Neuronal stem cell (in vitro differentiated cells): ENCODE results near the gene KRTAP25-1.

ENCODE experiments used
- DNase-seq: peaks from one replicate; pipeline ENCODE4 v3.0.0-alpha.2; 2013; ENCODE audit warnings: low spot score
- H2AFZ ChIP-seq: one replicate; pipeline ENCODE4 v1.6.1; 2013; ENCODE audit warnings: mild to moderate bottlenecking, low read length, inconsistent platforms
- H2AK5ac ChIP-seq: 2 replicates; pipeline ENCODE4 v1.6.1; 2013; ENCODE audit warnings: low read depth, mild to moderate bottlenecking, inconsistent platforms, low read length, moderate library complexity, mixed read lengths
- H2BK120ac ChIP-seq: 2 replicates; pipeline ENCODE4 v1.6.1; 2013; ENCODE audit warnings: low read depth, mild to moderate bottlenecking, inconsistent platforms, low read length, moderate library complexity, mixed read lengths
- H2BK12ac ChIP-seq: one replicate; pipeline ENCODE4 v1.6.1; 2013; ENCODE audit warnings: low read length, inconsistent platforms
- H2BK15ac ChIP-seq: 2 replicates; pipeline ENCODE4 v1.6.1; 2013; ENCODE audit warnings: mild to moderate bottlenecking, low read length, inconsistent platforms, mixed read lengths
- H2BK5ac ChIP-seq: one replicate; pipeline ENCODE4 v1.6.1; 2013; ENCODE audit warnings: inconsistent platforms, mild to moderate bottlenecking, low read length, moderate library complexity
- H3K14ac ChIP-seq: one replicate; pipeline ENCODE4 v1.6.1; 2013; ENCODE audit warnings: low read length, inconsistent platforms
- H3K18ac ChIP-seq: 2 replicates; pipeline ENCODE4 v1.6.1; 2013; ENCODE audit warnings: low read length, inconsistent platforms
- H3K23ac ChIP-seq: 2 replicates; pipeline ENCODE4 v1.6.1; 2013; ENCODE audit warnings: low read depth, mild to moderate bottlenecking, mixed read lengths, low read length, inconsistent platforms; ENCODE audit not compliant: poor library complexity
- H3K27ac ChIP-seq: replicated peaks from 3 replicates; pipeline ENCODE4 v1.5.1; 2013; ENCODE audit warnings: low read length, inconsistent platforms
- H3K27me3 ChIP-seq, 3 experiments: 2 replicates each; pipeline ENCODE4 v1.6.1; 2013; ENCODE audit warnings: low read length in 3 of 3, mild to moderate bottlenecking in 2 of 3, inconsistent platforms in 1 of 3, low read depth in 1 of 3, mixed read lengths in 1 of 3, moderate library complexity in 1 of 3; ENCODE audit not compliant: control insufficient read depth in 3 of 3, insufficient read depth in 3 of 3
- H3K36me3 ChIP-seq, 2 donors: replicated peaks in 1 of 2; 2 replicates each; pipeline ENCODE4 v1.6.1; 2013; ENCODE audit warnings: low read length in 2 of 2; ENCODE audit not compliant: control insufficient read depth in 2 of 2, insufficient read depth in 2 of 2
- H3K4ac ChIP-seq: 2 replicates; pipeline ENCODE4 v1.6.1; 2013; ENCODE audit warnings: inconsistent platforms, mild to moderate bottlenecking, low read length, moderate library complexity
- H3K4me1 ChIP-seq, 2 donors: 1 replicate in 1 of 2; 2 replicates in 1 of 2; pipeline ENCODE4 v1.6.1; 2013; ENCODE audit warnings: low read length in 2 of 2, low read depth in 1 of 2; ENCODE audit not compliant: control insufficient read depth in 2 of 2, insufficient read depth in 1 of 2
- H3K4me2 ChIP-seq: one replicate; pipeline ENCODE4 v1.6.1; 2013; ENCODE audit warnings: mild to moderate bottlenecking, low read length, inconsistent platforms; ENCODE audit not compliant: insufficient read depth, poor library complexity, severe bottlenecking
- H3K4me3 ChIP-seq, 2 donors: 2 replicates each; pipeline ENCODE4 v1.5.1; 2013; ENCODE audit warnings: low read length in 2 of 2, mild to moderate bottlenecking in 2 of 2, inconsistent platforms in 1 of 2, moderate library complexity in 1 of 2
- H3K79me1 ChIP-seq: one replicate; pipeline ENCODE4 v1.6.1; 2013; ENCODE audit warnings: low read depth, mild to moderate bottlenecking, inconsistent platforms, low read length, moderate library complexity
- H3K9ac ChIP-seq: one replicate; pipeline ENCODE4 v1.6.1; 2013; ENCODE audit warnings: mild to moderate bottlenecking, low read depth, low read length, inconsistent platforms; ENCODE audit not compliant: poor library complexity
- H3K9me3 ChIP-seq, 2 donors: replicated peaks in 1 of 2; 2 replicates each; pipeline versions ENCODE3 to v1.6.1; 2013; ENCODE audit warnings: low read length in 2 of 2, mild to moderate bottlenecking in 2 of 2, inconsistent platforms in 1 of 2, low read depth in 1 of 2, mixed read lengths in 1 of 2, moderate library complexity in 1 of 2; ENCODE audit not compliant: control insufficient read depth in 2 of 2, insufficient read depth in 1 of 2
- H4K8ac ChIP-seq: one replicate; pipeline ENCODE4 v1.6.1; 2013; ENCODE audit warnings: low read depth, mild to moderate bottlenecking, inconsistent platforms, low read length, moderate library complexity
- H4K91ac ChIP-seq: one replicate; pipeline ENCODE4 v1.6.1; 2013; ENCODE audit warnings: low read length, low read depth, mild to moderate bottlenecking, inconsistent platforms; ENCODE audit not compliant: poor library complexity
- WGBS, 2 donors: extraction: QIAGEN DNeasy Blood & Tissue Kit; methylation state at CpG; one replicate each; pipeline ENCODE4 v1.1.7; 2013; ENCODE audit warnings: missing lambda C conversion rate in 2 of 2, mixed read lengths in 1 of 2; ENCODE audit not compliant: insufficient read length in 2 of 2, insufficient replicate concordance in 1 of 2; ENCODE audit errors: extremely low coverage in 2 of 2; 5-methylcytosine and 5-hydroxymethylcytosine counted together

Gene KRTAP25-1

DNA sequence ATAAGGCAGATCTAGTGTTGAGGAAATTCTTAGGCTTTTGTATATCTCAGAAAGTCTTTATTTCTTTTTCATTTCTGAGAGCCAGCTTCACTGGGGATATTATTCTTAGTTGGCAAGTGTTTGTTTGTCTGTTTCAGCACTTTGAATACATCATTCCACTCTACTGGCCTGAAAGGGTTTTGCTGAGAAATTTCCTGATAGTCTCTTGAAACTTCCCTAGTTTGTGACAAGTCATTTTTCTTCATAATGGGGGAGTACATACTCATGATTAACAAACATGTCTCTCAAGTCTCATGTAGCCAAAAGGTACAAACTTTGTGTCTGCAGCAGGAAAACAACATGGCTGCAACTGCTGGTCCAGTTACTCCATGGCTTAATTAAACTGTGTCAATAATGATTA, 37.1 kb upstream of the KRTAP25-1 start:
- Histone ChIP-seq H3K79me1 (no peaks in the 10 kb centered on the region), H3K4me1 (no peaks in the 10 kb centered on the region), H4K8ac (no peak overlapping the region), H2AK5ac (no peak overlapping the region), H4K91ac (no peak overlapping the region), H2BK15ac (no peak overlapping the region), H3K36me3 (no peaks in the 10 kb centered on the region), H2AFZ (no peak overlapping the region), H3K14ac (no peak overlapping the region), H2BK120ac (no peak overlapping the region), H2BK12ac (no peak overlapping the region), H3K9me3 (peaks cover 0 to 2% of the 10 kb centered on the region in 2 donors), H3K27me3 (no peaks in the 10 kb centered on the region), H3K4me3 (no peak overlapping the region), H3K23ac (no peak overlapping the region), H3K27ac (no peak overlapping the region), H3K18ac (no peak overlapping the region), H2BK5ac (no peak overlapping the region), H3K4me2 (no peak overlapping the region), H3K4ac (no peak overlapping the region), H3K9ac (no peak overlapping the region)
- DNase-seq, result no peak

DNA sequence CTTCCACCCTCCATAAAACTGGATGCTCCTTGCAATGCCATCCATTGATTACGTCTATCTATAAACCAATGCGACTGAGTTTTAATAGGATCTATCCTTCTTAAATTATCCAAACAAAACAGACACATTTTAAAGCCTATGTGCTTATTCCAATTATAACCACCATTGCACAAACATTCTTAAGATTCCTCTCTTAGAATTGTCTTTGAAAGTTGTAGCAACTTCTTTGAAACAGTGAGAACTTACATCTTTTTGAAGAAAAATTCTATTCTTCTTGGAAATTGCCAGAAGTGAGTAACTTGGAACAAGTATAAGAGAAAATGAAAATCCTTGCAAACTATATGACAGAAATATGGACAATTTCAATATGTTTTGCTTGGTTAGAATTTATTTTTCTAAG, 30.9 kb upstream of the KRTAP25-1 start, which contains the start of gene KRTAP26-1:
Gene KRTAP26-1, minus strand, starts transcription at position 101 of the 400 bp plus-strand sequence. CDS start 280 bp downstream, outside the sequence.
- Histone ChIP-seq H3K27ac (no peak within 1 kb of the TSS), H2BK12ac (no peak within 1 kb of the TSS), H3K18ac (peak within 1 kb of the TSS; percentile 15), H3K9ac (no peak within 1 kb of the TSS), H3K79me1 (no peaks in the 10 kb centered on the region), H2BK120ac (no peak within 1 kb of the TSS), H3K23ac (no peak within 1 kb of the TSS), H4K8ac (no peak within 1 kb of the TSS), H3K36me3 (no peaks in the 10 kb centered on the region), H3K4me3 (no peak within 1 kb of the TSS), H3K9me3 (no peaks in the 10 kb centered on the region), H3K4me2 (no peak within 1 kb of the TSS), H2BK15ac (no peak within 1 kb of the TSS), H4K91ac (no peak within 1 kb of the TSS), H3K4me1 (no peaks in the 10 kb centered on the region), H2AK5ac (no peak within 1 kb of the TSS), H3K14ac (no peak within 1 kb of the TSS), H3K4ac (no peak within 1 kb of the TSS), H3K27me3 (no peaks in the 10 kb centered on the region), H2BK5ac (no peak within 1 kb of the TSS), H2AFZ (no peak within 1 kb of the TSS)
- WGBS, 2 donors, result no CpG with 5 or more reads among the region's 2 CpGs
- no peak for DNase-seq

GRCh38 chr21:30315701-30316100, 26.4 kb upstream of the KRTAP25-1 start:
- Histone ChIP-seq H3K4me1 (no peaks in the 10 kb centered on the region), H3K36me3 (no peaks in the 10 kb centered on the region), H3K27ac (no peak overlapping the region), H3K4me2 (no peak overlapping the region), H3K14ac (no peak overlapping the region), H3K79me1 (no peaks in the 10 kb centered on the region), H2BK120ac (no peak overlapping the region), H3K4me3 (no peak overlapping the region), H2AK5ac (no peak overlapping the region), H2BK15ac (no peak overlapping the region), H2BK12ac (no peak overlapping the region), H3K9ac (no peak overlapping the region), H4K91ac (no peak overlapping the region), H3K4ac (no peak overlapping the region), H4K8ac (no peak overlapping the region), H3K27me3 (no peaks in the 10 kb centered on the region), H2AFZ (no peak overlapping the region), H3K9me3 (no peaks in the 10 kb centered on the region), H3K18ac (no peak overlapping the region), H2BK5ac (no peak overlapping the region), H3K23ac (no peak overlapping the region)
- WGBS, 2 donors, result no CpG with 5 or more reads among the region's 2 CpGs
- DNase-seq, result no peak

- no peaks in the 10 kb centered on the region for H3K36me3 ChIP-seq
- H2AK5ac ChIP-seq, result no peak overlapping the region
- H3K18ac ChIP-seq, result no peak overlapping the region
- no peak overlapping the region for H3K23ac ChIP-seq
- H2BK120ac ChIP-seq, result no peak overlapping the region
- H2AFZ ChIP-seq, result no peak overlapping the region
- H3K9me3 ChIP-seq, result no peaks in the 10 kb centered on the region
- H3K27me3 ChIP-seq, result no peaks in the 10 kb centered on the region
- H4K8ac ChIP-seq, result no peak overlapping the region
- DNase-seq, result no peak
- H2BK12ac ChIP-seq, result no peak overlapping the region
- H3K14ac ChIP-seq, result no peak overlapping the region
- H3K4me3 ChIP-seq, result no peak overlapping the region
- H3K27ac ChIP-seq, result no peak overlapping the region
- no peak overlapping the region for H2BK15ac ChIP-seq
- no peak overlapping the region for H3K4ac ChIP-seq
- H4K91ac ChIP-seq, result no peak overlapping the region
- H3K4me2 ChIP-seq, result no peak overlapping the region
- H3K79me1 ChIP-seq, result no peaks in the 10 kb centered on the region
- no CpG with 5 or more reads among the region's 2 CpGs for WGBS, 2 donors
- H3K9ac ChIP-seq, result no peak overlapping the region
- H3K4me1 ChIP-seq, result no peaks in the 10 kb centered on the region
- no peak overlapping the region for H2BK5ac ChIP-seq
Observed at GRCh38 chr21:30306884-30307283, 17.6 kb upstream of the KRTAP25-1 start.
